Embryonic facial prominence (tissue), 1 donor: ENCODE results near the gene FAM89B.

Experiments
- DNase-seq: peaks from one replicate; pipeline ENCODE4 v3.0.0-alpha.2; 2016; ENCODE audit errors: extremely low spot score

FAM89B gene

GRCh38 chr11:65588199-65589054 is 16.1 kb downstream of the FAM89B start:
- DNase-seq: no peak

GRCh38 chr11:65589444-65590239 is 17.3 kb downstream of the FAM89B start:
- DNase-seq: no peak

DNA sequence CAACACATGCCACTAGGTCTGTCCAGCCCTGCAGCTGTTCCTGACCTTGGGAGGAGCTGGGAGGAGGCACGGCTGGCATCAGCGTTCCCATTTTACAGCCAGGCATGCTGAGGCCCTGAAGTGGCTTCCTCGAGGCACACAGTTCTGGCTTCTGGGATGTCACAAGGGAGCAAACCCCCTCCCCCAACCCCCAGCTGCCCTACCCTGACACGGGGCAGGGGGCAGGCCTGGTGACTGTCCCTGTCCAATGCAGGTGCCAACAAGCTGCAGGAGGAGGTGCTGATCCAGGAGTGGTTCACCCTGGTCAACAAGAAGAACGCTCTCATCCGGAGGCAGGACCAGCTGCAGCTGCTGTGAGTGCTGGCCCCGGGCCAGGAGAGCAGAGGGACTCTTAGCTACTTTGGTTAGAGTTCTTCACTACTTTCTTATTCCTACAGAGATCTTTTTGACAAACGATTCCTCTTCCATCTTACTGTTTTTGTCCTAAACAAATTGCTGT is 18.0 kb downstream of the FAM89B start:
- DNase-seq: no peak

GRCh38 chr11:65591939-65592857 is 19.9 kb downstream of the FAM89B start:
- DNase-seq: no peak

- DNase-seq: no peak
These were observed 20.6 kb downstream of the FAM89B start for GRCh38 chr11:65592858-65593517.

- no peak for DNase-seq
These were observed 21.4 kb downstream of the FAM89B start for GRCh38 chr11:65593518-65594414.

DNA sequence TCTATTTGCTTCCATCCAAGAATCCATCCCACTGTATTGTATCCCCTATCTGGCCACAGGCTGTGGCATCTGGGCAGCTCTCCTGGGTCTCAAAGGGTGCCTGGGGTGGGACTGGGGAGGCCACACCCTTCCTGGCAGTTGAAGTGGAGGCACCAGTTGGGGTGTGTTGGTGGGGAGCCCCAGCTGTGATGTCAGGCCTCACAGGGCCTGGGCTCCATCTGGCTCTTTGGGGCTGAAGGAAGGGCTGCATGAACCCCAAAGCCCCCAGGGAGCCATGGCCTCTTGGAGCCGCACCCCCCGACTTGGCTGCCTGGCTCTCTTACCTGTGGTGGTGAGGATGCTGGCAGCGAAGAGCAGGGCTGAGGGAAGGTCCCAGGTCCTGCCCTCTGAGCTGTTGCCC is 22.8 kb downstream of the FAM89B start:
- no peak for DNase-seq

GRCh38 chr11:65595543-65596281 is 23.4 kb downstream of the FAM89B start, which contains the start of gene KCNK7:
KCNK7 (minus strand) TSS chr11:65595800; CDS start chr11:65595772, 28 bp downstream.
- no peak for DNase-seq

- DNase-seq: no peak
These were observed 24.2 kb downstream of the FAM89B start for GRCh38 chr11:65596520-65596919.

DNA sequence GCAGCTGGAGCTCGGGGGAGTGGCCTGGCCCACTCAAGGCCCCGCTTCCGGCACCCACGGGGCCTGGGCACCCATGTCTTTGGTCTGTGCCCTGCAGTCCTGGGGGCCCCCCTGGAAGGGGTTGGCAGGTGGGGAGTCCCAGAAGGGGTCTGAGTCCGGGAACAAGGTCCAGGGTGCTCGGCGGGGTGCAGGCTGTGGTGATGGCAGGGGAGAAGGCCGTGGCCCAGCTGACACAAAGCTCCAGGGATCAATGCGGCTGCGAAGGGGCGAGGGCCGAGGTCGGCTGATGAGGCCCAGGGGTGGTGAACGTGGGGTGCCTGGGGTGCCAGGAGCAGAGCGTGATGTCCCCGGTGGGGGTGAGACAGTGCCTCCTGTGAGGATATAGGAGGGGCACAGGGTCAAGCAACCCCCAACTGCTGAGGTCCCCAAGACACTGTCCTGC is 25.9 kb downstream of the FAM89B start:
- DNase-seq: no peak

GRCh38 chr11:65599216-65599954 is 27.0 kb downstream of the FAM89B start:
- DNase-seq: no peak

DNA sequence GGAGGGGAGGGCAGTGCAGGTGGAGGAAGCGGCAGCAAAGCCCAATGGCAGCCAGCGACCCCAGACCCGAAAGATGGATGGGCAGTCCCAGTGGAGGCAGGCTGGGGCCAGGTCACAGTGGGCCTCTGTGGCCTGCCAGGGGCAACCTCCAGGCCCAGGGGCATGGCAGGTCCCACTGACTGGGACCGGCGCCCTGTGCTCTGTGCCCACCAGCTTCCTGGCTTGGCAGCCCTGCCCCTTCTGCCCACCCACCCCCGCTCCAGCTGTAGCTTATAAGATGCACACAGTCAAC is 27.6 kb downstream of the FAM89B start:
- no peak for DNase-seq

GRCh38 chr11:65604258-65604657 is 31.9 kb downstream of the FAM89B start:
- no peak for DNase-seq

DNA sequence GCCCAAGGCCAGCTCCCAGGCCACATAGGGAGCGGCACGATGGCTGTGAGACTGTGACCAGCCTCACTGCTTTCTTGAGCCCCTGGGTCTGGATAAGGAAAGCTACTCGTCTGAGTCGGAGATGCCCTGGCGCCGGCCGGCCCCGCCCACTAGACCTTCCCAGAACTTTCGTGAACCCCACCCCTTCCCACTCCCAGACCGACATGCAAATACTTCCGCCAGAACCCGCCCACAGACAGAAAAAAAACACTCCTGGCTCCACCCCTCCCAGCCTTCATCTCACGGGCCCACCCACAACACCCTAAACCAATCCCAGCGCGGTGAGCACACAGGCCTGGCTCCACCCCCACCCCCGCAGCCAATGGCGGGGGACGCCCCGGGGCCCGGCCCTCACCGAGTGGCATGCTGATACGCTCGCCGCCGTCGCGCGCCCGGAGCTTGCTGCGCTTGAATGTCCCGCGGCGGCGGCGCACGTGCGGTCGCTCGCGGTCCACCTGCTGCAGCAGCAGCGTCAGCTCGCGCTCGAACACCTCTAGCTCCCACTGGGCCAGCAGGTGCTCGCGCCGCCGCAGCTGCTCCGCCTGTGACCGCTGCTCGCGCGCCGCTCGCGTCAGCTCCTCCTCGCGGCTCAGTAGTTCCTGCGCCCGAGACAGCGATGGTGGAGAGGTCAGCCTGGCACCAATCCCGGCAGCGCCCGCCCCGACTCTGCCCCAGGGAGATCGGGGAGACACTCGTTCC is 34.7 kb downstream of the FAM89B start:
- peak; percentile 89 for DNase-seq

- DNase-seq: no peak
These were observed 35.5 kb downstream of the FAM89B start for GRCh38 chr11:65607614-65608426.

- DNase-seq: no peak
These were observed 36.9 kb downstream of the FAM89B start for GRCh38 chr11:65609229-65609628.

- no peak for DNase-seq
These were observed 37.3 kb downstream of the FAM89B start for GRCh38 chr11:65609665-65610064.
